ENCODE measurements around the gene TTL.

TTL gene

DNA sequence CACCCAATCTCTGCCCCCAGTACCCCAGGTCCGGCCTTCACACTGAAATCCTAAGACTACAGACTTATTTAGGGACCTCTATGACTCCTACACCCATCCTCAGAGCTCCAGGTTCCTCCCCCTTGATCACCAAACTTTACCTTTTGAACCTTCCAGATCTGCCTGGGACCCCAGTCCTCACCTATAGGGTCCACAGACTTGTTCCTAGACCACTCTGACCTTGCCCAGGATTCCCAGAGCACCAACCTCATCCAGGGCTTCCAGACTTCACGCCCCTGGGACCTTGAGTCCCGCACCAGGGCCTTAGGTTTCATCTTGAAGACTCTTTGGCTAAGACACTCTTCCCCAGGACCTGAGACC, 102.9 kb downstream of the TTL start:
- no peak for DNase-seq

- no peak for DNase-seq
Observed at GRCh38 chr2:112585400-112585799, 103.4 kb downstream of the TTL start.

GRCh38 chr2:112585873-112586464, 104.0 kb downstream of the TTL start:
- DNase-seq = no peak

GRCh38 chr2:112588611-112589045, 106.7 kb downstream of the TTL start:
- DNase-seq = no peak
